Measurements from ENCODE around the gene DNMT3B. TPM values are rescaled to one million over a fixed set of nuclear protein-coding genes. Genes with fewer than 3 reads are reported as not detected.

DNMT3B gene
- total RNA-seq, 1 experiment from 2014 or later, result 682 TPM

DNA sequence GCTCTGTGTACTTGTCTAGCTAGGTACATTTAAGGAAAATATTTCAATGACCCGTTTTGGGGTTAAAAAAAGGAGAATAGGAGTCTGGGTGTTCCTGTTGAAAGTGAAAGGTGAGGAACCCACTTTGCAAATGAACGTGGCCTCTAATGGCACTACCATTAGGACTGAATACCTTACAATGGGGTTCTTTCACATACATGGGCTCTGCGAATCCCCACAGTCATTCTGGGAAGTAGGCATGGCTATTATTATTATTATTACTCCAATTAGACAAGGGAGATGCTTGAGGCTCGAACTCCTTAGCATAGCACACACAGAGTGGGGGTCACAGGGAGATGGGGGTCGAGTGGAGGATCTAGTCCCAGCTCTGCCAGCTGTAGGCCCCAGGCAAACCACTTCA, 6.0 kb upstream of the DNMT3B start:
- peaks cover 76% of the 10 kb centered on the region for H3K4me1 Mint-ChIP-seq

DNA sequence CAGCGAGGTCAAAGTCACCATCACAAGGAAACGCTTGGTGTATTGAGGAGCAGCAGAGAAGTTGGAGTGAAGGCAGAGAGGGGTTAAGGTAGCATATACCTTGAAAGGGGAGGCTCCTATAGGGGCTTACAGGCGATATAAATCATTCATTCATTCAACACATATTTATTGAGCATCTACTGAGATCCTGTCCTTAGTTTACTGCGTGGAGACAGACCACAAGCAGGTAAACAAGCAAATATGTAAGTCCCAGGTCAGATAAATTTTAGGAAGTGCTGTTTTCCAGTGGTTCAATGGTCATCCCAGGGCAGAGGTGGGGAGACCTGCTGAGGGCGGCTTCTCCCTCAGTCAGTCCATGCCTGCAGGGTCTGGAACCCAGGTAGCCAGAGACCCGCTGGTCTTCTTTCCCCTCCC, 761 bp upstream of the DNMT3B start:
- CTCF ChIA-PET, result interaction anchor here (1.5 kb wide), 2 partner anchors 17 to 87 kb away, joined by 7 to 9 read pairs; partner anchors contain the start of gene C20orf203
- no peaks in the 10 kb centered on the region for H3K27me3 Mint-ChIP-seq (ENCODE audit: low read depth)
- DNase-seq (ENCODE audit: low spot score) (no peak), ATAC-seq (no peak)
- peaks cover 46% of the 10 kb centered on the region for H3K4me1 Mint-ChIP-seq
- H3K36me3 Mint-ChIP-seq, result peaks cover 29% of the 10 kb centered on the region
- H3K27ac Mint-ChIP-seq, result peak overlapping the region; percentile 73
- TF ChIP-seq, protein P1, sequence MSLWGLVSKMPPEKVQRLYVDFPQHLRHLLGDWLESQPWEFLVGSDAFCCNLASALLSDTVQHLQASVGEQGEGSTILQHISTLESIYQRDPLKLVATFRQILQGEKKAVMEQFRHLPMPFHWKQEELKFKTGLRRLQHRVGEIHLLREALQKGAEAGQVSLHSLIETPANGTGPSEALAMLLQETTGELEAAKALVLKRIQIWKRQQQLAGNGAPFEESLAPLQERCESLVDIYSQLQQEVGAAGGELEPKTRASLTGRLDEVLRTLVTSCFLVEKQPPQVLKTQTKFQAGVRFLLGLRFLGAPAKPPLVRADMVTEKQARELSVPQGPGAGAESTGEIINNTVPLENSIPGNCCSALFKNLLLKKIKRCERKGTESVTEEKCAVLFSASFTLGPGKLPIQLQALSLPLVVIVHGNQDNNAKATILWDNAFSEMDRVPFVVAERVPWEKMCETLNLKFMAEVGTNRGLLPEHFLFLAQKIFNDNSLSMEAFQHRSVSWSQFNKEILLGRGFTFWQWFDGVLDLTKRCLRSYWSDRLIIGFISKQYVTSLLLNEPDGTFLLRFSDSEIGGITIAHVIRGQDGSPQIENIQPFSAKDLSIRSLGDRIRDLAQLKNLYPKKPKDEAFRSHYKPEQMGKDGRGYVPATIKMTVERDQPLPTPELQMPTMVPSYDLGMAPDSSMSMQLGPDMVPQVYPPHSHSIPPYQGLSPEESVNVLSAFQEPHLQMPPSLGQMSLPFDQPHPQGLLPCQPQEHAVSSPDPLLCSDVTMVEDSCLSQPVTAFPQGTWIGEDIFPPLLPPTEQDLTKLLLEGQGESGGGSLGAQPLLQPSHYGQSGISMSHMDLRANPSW (CRISPR knock-in tag; conservative IDR thresholded peaks at IDR 0.05; ENCODE audit: low read depth), result no peak
- TF ChIP-seq FOXP1 (CRISPR knock-in tag; IDR thresholded peaks at IDR 0.05; ENCODE audit: borderline replicate concordance) (0 out of 2 replicates have a peak, but pooled peaks have one; percentile 7), GABPB1 (CRISPR knock-in tag; IDR thresholded peaks at IDR 0.05) (0 out of 2 replicates have a peak, but pooled peaks have one; percentile 16)
- POLR2A ChIA-PET, result interaction anchor here (1.0 to 2.1 kb wide), 2 partner anchors 18 to 82 kb away, joined by 3 to 9 read pairs; partner anchors contain the start of gene COMMD7
- H3K9me3 Mint-ChIP-seq, result no peaks in the 10 kb centered on the region
- H3K4me3 Mint-ChIP-seq, result peak overlapping the region; percentile 76

More for the DNA sequence above, 6.0 kb upstream of the DNMT3B start:
- Mint-ChIP-seq H3K36me3 (no peaks in the 10 kb centered on the region), H3K27me3 (ENCODE audit: low read depth) (no peaks in the 10 kb centered on the region), H3K27ac (peak overlapping the region; percentile 95), H3K4me3 (no peak overlapping the region), H3K9me3 (no peaks in the 10 kb centered on the region)
- ChIA-PET CTCF (interaction anchor here (0.5 to 1.6 kb wide), 5 partner anchors 11 to 34 kb away, joined by 3 to 12 read pairs (median 6); partner anchors contain the start of gene COMMD7), POLR2A (interaction anchor here (1.2 kb wide), 1 partner anchor 22 kb away, joined by 5 read pairs; no protein-coding TSS in a partner anchor)
- TF ChIP-seq ETV6 (CRISPR knock-in tag; IDR thresholded peaks at IDR 0.05), result no peak
- no peak for TF ChIP-seq ZBTB21 (CRISPR knock-in tag; IDR thresholded peaks at IDR 0.05; ENCODE audit: borderline replicate concordance)
- no peak for TF ChIP-seq NFYB (CRISPR knock-in tag; conservative IDR thresholded peaks at IDR 0.05; ENCODE audit: low read depth)
- TF ChIP-seq, protein P2, sequence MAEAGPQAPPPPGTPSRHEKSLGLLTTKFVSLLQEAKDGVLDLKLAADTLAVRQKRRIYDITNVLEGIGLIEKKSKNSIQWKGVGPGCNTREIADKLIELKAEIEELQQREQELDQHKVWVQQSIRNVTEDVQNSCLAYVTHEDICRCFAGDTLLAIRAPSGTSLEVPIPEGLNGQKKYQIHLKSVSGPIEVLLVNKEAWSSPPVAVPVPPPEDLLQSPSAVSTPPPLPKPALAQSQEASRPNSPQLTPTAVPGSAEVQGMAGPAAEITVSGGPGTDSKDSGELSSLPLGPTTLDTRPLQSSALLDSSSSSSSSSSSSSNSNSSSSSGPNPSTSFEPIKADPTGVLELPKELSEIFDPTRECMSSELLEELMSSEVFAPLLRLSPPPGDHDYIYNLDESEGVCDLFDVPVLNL (CRISPR knock-in tag; IDR thresholded peaks at IDR 0.05; ENCODE audit: borderline replicate concordance, low read depth), result no peak
- TF ChIP-seq, protein P3, sequence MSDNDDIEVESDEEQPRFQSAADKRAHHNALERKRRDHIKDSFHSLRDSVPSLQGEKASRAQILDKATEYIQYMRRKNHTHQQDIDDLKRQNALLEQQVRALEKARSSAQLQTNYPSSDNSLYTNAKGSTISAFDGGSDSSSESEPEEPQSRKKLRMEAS (CRISPR knock-in tag; IDR thresholded peaks at IDR 0.05), result no peak
- TF ChIP-seq RELA (CRISPR knock-in tag; IDR thresholded peaks at IDR 0.05; ENCODE audit: borderline replicate concordance), result no peak
- TF ChIP-seq ZNF138 (CRISPR knock-in tag; conservative IDR thresholded peaks at IDR 0.05), result no peak
- ATAC-seq (peak; percentile 32), DNase-seq (ENCODE audit: low spot score) (no peak)

DNA sequence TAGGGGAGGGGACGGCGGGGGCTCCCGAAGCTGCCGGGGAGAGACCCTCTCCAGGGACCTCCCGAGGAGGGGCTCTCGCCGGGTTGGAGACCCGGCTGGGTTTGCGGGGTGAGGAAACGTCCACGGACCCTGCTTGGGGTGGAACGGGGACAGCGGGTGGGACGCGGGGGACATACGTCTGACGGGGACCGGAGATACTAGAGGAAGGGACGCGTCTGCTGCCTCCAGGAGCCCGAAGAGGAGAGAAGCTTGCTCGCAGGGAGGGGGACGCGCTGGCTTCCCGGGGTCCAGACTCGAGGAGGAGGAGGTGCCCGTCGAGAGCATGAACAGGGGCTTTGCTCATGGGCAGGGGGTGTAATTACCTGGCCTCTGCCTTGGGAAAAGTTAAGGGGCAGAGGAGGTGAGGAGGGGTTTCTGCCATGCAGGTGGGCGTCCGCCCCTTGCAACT, 593 bp downstream of the DNMT3B start:
- H3K27ac Mint-ChIP-seq, result peak overlapping the region; percentile 57
- DNase-seq (ENCODE audit: low spot score), result no peak
- H3K36me3 Mint-ChIP-seq, result peaks cover 38% of the 10 kb centered on the region
- ChIA-PET CTCF (interaction anchor here (1.0 to 8.6 kb wide), 4 partner anchors 10 to 89 kb away, joined by 3 to 121 read pairs (median 14); partner anchors contain the start of gene C20orf203), POLR2A (interaction anchor here (1.0 to 2.5 kb wide), 6 partner anchors 11 to 82 kb away, joined by 3 to 23 read pairs (median 4); partner anchors contain the start of gene COMMD7)
- ATAC-seq, result no peak
- TF ChIP-seq NR1H2 (CRISPR knock-in tag; IDR thresholded peaks at IDR 0.05), result no peak
- TF ChIP-seq ZNF317 (CRISPR knock-in tag; IDR thresholded peaks at IDR 0.05; ENCODE audit: borderline replicate concordance, low read depth), result no peak
- TF ChIP-seq, protein P4, sequence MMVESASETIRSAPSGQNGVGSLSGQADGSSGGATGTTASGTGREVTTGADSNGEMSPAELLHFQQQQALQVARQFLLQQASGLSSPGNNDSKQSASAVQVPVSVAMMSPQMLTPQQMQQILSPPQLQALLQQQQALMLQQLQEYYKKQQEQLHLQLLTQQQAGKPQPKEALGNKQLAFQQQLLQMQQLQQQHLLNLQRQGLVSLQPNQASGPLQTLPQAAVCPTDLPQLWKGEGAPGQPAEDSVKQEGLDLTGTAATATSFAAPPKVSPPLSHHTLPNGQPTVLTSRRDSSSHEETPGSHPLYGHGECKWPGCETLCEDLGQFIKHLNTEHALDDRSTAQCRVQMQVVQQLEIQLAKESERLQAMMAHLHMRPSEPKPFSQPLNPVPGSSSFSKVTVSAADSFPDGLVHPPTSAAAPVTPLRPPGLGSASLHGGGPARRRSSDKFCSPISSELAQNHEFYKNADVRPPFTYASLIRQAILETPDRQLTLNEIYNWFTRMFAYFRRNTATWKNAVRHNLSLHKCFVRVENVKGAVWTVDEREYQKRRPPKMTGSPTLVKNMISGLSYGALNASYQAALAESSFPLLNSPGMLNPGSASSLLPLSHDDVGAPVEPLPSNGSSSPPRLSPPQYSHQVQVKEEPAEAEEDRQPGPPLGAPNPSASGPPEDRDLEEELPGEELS (CRISPR knock-in tag; IDR thresholded peaks at IDR 0.05), result peak; percentile 49; the same call in 1 of the 2 replicates
- peak; percentile 72; the same call in 1 of the 2 replicates for TF ChIP-seq KAT7 (CRISPR knock-in tag; IDR thresholded peaks at IDR 0.05; ENCODE audit: borderline replicate concordance)
- 0 out of 2 replicates have a peak, but pooled peaks have one; percentile 43 for TF ChIP-seq ZNF232 (CRISPR knock-in tag; IDR thresholded peaks at IDR 0.05)
- TF ChIP-seq ATF1 (CRISPR knock-in tag; IDR thresholded peaks at IDR 0.05), result no peak
- no peaks in the 10 kb centered on the region for H3K9me3 Mint-ChIP-seq
- H3K4me3 Mint-ChIP-seq, result peak overlapping the region; percentile 91
- no peaks in the 10 kb centered on the region for H3K27me3 Mint-ChIP-seq (ENCODE audit: low read depth)
- H3K4me1 Mint-ChIP-seq, result peaks cover 51% of the 10 kb centered on the region

All from WTC11 (cell line).